ENCODE results near the gene TTC12.

The TTC12 gene, protein sequence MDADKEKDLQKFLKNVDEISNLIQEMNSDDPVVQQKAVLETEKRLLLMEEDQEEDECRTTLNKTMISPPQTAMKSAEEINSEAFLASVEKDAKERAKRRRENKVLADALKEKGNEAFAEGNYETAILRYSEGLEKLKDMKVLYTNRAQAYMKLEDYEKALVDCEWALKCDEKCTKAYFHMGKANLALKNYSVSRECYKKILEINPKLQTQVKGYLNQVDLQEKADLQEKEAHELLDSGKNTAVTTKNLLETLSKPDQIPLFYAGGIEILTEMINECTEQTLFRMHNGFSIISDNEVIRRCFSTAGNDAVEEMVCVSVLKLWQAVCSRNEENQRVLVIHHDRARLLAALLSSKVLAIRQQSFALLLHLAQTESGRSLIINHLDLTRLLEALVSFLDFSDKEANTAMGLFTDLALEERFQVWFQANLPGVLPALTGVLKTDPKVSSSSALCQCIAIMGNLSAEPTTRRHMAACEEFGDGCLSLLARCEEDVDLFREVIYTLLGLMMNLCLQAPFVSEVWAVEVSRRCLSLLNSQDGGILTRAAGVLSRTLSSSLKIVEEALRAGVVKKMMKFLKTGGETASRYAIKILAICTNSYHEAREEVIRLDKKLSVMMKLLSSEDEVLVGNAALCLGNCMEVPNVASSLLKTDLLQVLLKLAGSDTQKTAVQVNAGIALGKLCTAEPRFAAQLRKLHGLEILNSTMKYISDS

DNA sequence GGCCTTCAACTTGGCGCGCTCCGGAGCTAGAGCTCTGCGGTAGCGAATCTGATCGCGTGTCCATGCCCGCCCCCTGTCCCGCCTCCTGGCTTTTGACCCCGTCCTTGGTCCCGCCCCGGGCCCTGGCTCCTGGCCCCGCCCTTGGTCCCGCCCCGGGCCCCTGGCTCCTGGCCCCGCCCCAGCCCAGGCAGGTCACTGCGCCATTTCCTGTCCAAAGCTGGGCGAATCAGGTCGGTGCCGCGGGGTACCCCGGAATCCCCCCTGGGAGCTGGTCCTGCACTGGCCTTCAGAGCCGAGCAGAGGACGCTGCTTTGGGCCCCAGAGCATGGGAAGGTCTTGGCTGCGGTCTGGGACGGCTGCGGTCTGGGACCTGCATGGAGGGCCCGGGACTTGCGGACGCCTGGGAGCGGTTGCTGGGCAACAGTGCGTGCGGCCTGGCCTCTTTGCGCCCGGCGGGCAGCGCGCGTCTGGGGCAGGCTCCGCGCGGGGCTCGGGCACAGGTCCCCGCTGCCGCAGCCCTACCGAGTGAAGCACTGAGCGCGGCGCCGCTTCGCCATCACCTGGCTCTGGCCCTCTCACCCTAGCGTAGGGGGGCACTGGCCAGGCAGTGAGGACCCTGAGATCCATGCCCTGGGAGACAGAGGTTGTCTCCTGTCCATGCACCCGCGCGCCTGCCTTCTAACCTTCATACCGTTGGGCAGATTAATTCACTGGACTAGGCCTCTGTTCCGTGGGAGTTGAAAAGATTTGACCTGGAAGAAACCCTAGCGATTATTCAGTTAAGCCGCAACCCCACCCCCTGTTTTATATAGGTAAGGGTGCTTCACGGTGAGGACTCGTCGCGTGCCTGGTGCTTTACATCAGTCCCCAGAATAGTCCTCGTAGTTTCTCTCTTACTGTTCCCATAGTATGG is at the start of gene TTC12:
TSS of gene TTC12 (plus strand) at position 195 of the 913 bp plus-strand sequence. CDS start 1,675 bp downstream, outside the sequence.
- no peak for FAIRE-seq

DNA sequence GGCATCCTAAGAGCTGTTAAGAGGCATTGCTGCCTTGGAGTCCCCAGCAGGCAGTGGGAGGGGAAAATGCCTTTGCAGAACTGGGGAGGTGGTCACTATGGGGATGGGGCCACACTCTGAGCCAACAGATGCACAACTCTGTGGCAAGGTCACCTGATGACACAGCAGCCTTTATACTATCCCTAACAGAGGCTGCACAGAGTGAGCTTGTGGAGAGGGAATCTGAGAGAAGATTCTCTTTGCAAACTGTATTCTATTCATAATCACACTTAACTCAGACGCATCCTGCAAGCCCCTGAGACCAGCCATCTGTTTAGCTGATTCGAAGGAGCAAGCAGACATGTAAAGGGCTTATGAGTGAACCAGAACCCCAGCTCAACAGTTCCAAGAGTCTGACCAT is 49.0 kb upstream of the TTC12 start:
- FAIRE-seq = no peak

DNA sequence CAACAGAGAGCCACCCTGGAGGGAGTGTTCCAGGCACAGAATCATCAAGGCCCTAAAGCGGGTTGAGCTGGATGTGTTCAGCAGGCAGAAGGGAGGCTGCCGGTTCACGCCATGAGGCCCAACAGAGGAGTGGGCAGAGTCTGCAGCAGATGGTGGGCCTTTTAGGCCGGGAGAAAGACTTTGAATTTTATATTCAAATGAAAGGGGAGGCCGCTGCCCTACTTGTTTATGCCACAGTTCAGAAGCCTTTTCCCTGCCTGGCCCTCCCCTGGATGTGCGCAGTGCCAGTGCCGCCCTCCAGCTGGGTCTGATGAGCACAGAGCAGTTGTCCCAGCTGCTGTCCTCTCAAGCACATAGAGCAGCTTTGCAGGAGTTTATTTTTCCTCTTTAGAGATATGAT is 46.9 kb upstream of the TTC12 start:
- FAIRE-seq = no peak

DNA sequence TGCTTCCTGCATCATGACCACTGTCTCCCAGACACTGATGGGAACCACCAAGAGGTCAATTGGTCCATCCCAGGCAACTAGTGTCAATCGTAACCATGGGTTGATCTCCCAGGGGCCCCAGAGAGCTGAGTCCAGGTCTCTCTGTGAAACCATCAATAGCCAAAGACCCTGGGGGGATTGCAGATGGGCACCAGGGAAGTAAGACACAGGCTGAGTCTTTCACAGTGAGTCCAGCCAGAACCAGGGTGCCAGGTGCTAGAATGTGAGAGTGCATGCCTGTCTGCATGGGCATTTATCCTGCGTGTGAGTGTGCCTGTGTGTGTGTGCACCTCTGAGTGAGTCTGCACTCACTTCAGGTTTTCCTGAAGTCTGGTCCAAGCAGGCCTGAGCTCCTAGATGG is 45.3 kb upstream of the TTC12 start:
- FAIRE-seq = no peak

DNA sequence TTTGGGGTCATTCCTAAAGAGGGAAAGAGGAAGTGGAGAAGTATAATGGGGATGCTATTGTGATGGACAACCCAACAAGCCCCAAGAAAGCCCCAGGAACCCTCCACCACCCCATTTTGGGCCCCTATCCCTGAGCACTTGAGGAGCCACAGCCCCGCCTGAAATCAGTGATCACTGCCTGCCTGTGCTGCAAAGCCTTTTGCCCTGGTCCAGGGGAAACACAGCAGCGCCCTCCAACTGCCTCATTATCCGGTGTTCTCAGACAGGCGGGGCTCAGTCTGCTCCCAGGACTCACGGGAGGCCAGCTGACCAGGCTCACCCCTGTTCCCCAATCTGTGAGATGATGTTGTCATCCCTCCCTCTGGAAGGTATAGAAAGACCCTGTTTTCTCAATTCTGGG is 44.7 kb upstream of the TTC12 start:
- no peak for FAIRE-seq

DNA sequence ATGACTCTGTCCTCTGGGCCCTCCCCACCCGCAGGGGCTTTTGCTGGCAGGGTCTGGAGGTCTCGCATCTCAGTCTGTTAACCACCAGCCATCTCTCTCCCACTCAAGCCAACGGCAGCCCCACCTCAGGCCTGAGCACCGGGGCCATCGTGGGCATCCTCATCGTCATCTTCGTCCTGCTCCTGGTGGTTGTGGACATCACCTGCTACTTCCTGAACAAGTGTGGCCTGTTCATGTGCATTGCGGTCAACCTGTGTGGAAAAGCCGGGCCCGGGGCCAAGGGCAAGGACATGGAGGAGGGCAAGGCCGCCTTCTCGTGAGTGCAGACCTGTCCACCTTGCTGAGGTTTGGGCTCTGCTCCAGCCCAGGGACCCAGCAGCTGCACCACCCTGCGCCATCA is 44.3 kb upstream of the TTC12 start:
- FAIRE-seq = no peak

DNA sequence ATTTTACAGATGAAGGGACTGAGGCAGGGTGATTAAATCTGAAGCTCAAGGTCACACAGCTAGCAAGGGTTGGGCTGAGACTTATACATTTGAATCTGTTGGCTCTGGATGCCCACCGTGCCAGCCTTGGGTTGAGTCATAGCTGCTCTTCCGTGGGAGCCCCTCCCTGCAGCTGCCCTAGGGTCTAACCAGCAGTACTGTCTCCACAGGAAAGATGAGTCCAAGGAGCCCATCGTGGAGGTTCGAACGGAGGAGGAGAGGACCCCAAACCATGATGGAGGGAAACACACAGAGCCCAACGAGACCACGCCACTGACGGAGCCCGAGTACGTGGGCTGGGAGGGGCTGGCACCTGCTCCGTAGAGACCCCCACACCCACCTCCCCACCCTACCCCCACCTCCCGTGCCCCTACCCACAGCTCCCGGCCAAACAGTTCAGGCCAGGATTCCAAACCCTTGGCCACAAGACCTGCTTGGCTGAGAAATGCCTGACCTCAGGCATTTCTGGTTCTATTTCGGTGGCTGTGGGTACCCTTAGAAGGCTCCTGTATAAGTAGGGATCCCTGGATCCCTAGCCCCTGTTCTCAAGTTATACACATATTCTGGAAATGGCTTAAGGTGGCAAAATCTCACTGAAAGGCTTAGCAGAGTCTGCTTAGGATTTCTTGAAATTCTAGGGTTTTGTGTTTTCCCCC is 42.7 kb upstream of the TTC12 start:
- FAIRE-seq = no peak

DNA sequence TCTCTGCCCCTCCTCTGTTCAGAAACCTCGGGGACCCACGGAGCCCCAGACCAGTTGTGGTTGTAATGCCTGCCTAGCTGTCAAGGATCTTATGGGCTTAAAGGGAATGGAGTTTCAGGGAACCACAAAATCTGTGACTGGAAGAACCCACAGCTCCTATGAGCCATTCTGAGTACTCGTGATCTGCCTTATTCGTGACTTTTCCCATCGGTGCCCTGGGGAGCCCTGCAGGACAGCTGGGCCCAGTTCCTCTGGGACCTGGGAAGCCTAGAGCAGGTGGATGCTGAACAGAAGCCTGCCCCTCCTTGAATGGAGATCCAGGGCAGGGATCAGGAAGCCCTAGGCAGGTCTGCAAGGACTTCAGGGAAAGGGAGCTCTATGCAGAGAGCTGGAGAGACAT is 42.1 kb upstream of the TTC12 start:
- no peak for FAIRE-seq

DNA sequence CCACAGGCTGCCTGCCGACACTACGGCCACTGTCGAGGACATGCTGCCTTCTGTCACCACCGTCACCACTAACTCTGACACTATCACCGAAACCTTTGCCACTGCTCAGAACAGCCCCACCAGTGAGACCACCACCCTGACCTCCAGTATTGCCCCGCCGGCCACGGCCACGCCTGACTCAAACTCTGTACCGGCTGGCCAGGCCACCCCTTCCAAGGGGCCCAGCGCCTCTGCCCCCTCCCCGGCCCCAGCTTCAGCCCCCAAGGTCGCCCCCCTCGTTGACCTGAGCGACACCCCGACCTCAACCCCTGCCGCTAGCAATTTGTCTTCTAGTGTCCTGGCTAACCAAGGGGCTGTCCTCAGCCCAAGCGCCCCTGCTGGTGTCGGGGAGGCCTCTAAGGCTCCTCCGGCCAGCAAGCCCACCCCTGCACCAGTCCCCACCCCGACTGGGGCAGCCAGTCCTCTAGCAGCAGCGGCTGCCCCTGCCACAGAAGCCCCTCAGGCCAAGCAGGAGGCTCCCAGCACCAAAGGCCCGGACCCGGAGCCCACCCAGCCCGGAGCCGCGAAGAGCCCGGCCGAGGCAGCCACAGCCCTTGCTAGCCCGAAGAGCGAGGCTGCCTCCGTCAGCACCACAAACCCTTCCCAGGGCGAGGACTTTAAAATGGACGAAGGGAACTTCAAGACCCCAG is 41.3 kb upstream of the TTC12 start:
- no peak for FAIRE-seq

DNA sequence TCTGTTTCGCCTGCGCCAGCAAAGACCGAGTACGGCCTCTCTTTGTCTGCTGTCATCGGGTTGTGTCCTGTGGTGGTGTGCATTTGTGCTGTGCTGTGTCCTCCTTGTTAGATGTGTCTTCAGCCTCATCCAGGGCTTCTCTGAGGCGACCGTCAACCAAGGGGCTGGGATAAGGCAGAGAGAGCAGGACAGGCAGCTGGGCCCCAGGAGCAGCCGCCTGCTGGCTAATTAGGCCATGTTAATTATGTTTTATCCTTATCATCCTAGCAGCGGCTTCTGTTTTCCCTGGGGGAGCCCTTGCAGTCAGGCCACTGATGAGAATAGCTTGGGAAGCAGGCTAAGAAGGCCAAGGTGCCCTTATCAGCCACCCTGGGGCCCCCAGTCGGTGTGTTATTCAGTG is 40.7 kb upstream of the TTC12 start:
- FAIRE-seq = no peak

DNA sequence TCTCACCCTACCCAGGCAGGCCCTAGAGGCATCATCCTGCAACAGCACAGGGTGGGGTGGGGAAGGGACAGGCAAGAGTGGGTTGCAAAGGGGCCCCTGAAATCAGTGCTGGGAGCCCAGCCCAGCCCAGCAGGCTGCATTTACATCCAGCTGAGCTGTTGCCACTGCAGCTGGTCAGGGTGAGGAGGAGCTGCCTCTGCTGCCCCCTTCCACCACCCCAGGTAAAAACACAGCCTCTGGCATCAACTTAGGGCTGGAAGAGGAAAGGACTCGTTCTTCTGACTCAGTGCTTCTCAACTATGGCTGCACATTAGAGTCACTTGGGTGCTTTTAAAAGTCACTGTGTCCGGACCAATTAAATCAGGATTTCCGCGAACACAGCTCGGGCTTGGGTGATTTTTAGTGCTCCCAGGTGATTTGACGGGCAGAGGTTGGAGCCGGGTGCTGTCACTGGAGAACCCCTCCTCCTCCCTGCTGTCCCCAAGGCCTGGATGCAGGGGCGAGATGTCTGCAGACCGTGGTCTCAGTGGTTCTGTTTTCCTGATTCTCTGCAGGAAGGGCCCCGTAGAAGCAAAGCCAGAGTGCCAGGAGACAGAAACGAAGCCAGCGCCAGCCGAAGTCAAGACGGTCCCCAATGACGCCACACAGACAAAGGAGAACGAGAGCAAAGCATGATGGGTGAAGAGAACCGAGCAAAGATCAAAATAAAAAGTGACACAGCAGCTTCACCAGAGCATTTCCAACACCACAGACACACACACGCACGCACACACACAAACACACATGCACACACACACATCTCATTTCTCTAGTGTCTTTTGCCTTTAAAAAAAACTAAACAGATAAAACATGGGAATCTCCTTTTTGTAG is 39.4 kb upstream of the TTC12 start:
- FAIRE-seq = no peak

DNA sequence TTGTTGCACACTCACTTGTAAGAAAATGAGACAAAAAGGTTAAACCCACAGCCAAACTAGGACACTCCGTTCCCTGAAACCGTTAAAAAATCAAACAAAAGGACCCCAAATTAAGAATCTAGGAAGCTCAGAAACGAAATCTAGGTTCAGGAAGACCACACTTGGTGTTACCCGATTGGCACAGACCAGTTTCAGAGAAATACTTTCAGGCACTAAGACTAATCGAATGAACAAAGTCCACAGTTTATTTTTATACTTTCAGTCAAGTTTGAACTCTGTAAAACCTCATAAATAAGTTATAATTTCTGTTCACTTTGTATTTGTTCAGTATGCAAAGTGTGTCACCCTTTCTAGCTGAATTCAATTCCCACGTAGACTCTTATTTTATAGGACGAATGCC is 38.8 kb upstream of the TTC12 start:
- no peak for FAIRE-seq

DNA sequence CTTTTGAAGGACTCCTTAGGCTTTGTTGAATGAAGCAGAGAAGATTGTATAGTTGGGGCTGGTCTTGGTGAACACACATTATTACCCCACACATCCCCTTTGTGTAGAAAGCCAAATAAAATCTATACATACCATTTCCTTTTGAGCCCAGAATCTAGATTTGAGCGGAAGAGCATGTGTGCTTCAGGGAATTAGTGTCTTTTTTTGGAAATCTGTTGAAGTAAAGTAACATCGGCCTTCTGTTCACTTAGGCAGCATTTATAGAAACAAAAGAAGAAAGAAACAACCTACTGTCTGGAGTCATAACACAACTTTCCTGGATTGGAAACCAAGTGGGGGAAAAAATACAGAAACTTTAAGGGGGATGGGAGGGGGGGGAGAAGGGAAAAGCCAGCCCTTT is 37.9 kb upstream of the TTC12 start:
- no peak for FAIRE-seq

DNA sequence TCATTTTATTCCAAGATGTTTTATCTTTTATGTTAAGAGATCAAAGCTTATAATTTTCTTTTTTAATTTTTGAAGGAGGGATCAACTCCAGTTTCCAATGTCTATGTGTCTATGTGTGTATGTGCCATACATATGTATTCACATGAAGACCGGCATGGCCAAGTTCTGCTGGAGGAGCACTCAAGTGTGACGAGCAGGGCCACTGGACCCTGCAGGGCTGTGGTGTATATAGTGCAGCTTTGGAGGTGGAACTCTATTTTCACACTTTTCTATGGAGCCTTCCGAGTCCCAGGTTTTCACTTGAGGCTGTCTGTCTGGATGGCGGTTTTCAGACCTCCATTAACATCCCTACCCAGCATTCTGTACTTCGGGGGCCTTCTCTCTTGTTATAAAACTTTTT is 36.5 kb upstream of the TTC12 start:
- FAIRE-seq = no peak

DNA sequence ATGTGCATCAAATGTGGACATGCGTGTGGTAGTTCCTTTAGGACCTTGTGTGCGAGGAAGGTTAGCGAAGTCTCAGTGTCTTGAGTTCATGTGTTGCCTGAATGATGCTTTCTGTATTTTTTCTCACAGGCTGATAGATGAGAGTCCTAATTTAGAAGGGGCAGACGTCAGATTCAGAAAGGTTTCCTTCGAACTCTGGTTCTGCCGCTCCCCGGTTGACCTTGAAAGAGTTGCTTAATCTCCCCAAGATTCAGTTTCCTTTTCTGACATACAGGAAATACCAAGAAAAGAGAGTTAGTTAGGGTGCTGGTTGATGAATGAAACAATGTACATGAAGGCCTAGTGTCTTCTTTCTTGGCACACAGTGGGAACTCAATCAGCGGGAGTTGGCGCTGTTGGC is 35.9 kb upstream of the TTC12 start:
- no peak for FAIRE-seq

DNA sequence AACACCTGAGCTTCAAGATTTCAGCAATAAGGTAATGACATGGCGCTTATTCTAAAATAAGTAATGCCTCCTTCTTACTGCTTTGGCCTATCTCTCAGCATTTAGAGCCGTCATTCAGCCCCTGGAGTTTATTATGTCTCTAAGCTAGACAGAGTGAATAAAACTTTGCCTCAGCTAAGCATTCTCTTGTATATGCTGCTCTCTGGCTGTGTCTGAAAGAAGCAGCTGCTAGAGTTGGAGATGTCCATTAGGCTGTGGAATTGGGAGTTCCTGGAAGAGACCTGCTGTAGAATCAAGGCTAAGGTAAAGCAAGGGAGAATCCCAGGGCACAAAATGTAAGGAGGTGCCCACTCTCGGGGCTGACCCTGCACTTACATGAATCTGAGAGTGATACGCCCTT is 35.5 kb upstream of the TTC12 start:
- FAIRE-seq = no peak

DNA sequence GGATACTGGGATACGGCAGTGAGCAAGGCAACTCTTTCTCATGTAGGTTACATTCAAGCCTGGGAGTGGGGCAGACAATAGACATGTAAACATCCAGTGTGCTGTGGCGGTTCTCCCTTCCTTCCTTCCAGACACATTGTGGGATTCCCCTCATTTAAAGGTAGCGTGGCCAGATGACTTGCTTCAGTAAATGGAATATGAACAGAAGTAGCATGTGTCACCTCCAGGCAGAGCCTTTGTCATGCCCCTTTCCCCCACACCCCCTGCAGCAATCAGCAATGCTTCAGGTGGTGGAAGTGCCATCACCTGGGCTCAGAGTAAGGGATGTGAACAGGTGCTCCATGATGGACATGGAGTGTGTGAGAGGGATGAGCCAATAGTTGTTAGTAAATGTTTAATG is 34.8 kb upstream of the TTC12 start:
- no peak for FAIRE-seq

DNA sequence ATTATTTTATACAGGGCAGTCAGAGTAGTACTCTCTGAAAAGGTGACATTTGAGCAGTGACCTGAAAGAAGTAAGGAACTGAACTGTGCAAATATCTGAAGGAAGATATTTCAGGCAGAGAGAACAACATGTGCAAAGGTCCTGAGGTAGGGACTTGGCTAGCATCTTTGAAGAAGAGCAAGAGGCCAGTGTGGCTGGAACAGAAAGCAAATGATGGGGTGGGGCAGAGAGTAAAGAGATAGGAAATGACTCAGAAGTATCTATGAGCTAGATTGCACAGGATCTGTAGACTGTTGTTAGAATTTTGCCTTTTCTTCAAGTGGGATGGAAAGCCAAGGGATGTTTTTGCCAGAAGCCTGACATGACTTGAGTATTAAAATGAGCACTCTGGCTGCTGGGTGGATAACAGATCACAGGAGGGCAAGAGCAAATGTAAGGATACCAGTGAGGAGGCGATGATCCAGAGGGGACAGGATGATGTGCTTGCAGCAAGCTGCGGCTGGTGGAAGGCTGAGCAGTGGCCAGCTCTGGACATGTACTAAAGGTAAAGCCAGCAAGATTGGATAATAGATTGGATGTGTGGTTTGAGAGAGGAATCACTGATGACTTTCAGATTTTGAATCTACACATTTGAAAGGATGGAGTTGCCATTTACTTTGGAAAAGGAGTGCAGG is 33.2 kb upstream of the TTC12 start:
- FAIRE-seq = no peak

DNA sequence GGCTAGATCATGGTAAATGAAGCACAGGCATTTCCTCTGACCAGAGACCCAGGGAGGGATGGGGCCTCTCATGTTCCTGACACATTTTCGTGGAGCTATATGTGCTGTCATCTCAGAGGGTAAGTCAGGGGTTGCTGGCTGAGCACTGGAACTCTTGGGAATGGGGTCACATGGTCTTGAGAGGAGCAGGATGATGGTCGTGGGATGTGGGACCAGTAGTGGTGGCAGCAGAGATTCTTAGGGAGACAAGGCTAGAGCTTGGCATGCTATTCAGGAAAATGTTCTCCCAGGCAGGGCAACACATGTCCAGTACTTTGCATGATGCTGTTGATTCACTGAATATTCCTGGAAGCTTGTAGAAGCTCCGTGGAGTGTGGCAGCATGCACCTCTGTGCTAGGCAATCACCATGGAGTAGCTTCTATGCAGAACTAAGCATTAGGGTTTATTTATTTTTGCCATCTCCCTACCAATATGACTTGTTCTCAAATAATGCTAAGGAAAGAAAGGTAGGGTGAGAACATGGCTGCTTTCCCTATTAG is 31.4 kb upstream of the TTC12 start:
- no peak for FAIRE-seq

DNA sequence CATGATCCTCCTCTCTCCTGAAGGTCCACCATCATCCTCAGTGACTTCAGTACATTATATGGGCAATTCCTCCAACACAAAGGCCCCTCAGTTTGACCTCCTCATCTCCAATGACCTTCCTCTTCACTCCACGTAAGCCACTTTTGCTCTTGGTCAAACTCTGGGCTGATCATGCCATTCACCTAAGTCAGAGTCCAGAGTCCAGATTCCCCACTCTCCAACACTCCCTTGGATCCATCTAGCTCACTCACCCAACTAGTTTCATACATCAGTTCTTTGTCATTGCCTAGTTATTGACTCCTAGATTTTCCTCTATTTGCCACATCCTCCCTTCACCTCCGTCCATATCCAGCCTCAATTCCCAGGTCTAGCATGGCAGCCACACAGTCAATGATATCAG is 30.5 kb upstream of the TTC12 start:
- no peak for FAIRE-seq
